CD4-positive, alpha-beta memory T cell (primary cell): ENCODE measurements around the gene CDRT4. TPM values are rescaled to one million over a fixed set of nuclear protein-coding genes. Genes with fewer than 3 reads are reported as not detected.
"Not testable (repeated sequence)": the region's sequence is repeated elsewhere in the genome, so short reads cannot be mapped to it uniquely, and the experiment has no call there.

Source experiments
- CTCF ChIA-PET: fragments of 350-600 bp; sonication (Branson Sonifier 250); formaldehyde crosslinking; loops from one replicate; lab custom pipeline; 2021; ENCODE audit warnings: inconsistent platforms; ENCODE audit not compliant: partially characterized antibody; lab: Charles Lee
- POLR2A ChIA-PET: fragments of 350-600 bp; sonication (Branson Sonifier 250); formaldehyde crosslinking; loops from one replicate; lab custom pipeline; 2021; ENCODE audit not compliant: partially characterized antibody; lab: Charles Lee
- DNase-seq, 5 donors: peaks; one replicate each; pipeline versions ENCODE4 v3.0.0 to v3.0.0-alpha.2; 2020 to 2022; ENCODE audit warnings: mixed read lengths in 1 of 5
- H3K27ac ChIP-seq: one replicate; pipeline ENCODE4 v1.7.0; 2013; ENCODE audit warnings: low read depth, low read length
- H3K27me3 ChIP-seq: 2 replicates; pipeline ENCODE4 v1.7.0; 2013; ENCODE audit warnings: mild to moderate bottlenecking, low read length, moderate library complexity; ENCODE audit not compliant: insufficient read depth
- H3K36me3 ChIP-seq: 2 replicates; pipeline ENCODE4 v1.7.0; 2013; ENCODE audit warnings: mild to moderate bottlenecking, low read length, moderate library complexity; ENCODE audit not compliant: insufficient read depth
- H3K4me1 ChIP-seq: 2 replicates; pipeline ENCODE4 v1.7.0; 2013; ENCODE audit warnings: mild to moderate bottlenecking, low read length, moderate library complexity; ENCODE audit not compliant: insufficient read depth
- H3K4me3 ChIP-seq, 2 donors: one replicate each; pipeline ENCODE4 v1.7.0; 2013; ENCODE audit warnings: low read length in 2 of 2, mild to moderate bottlenecking in 1 of 2
- H3K9me3 ChIP-seq, 2 donors: one replicate each; pipeline ENCODE4 v1.7.0; 2013; ENCODE audit warnings: low read length in 2 of 2, control low read depth in 1 of 2; ENCODE audit not compliant: control insufficient read depth in 1 of 2
- H3K27ac Mint-ChIP-seq, 7 donors: one replicate each; pipeline ENCODE4 v1.8.0; 2020 to 2021; ENCODE audit warnings: mixed read lengths in 7 of 7, mild to moderate bottlenecking in 6 of 7, inconsistent platforms in 3 of 7, moderate library complexity in 3 of 7
- H3K27me3 Mint-ChIP-seq, 2 donors: one replicate each; pipeline ENCODE4 v1.8.0; 2020 to 2021; ENCODE audit warnings: mixed read lengths in 2 of 2
- H3K36me3 Mint-ChIP-seq, 2 donors: one replicate each; pipeline ENCODE4 v1.8.0; 2020 to 2021; ENCODE audit warnings: mixed read lengths in 2 of 2, inconsistent platforms in 1 of 2, mild to moderate bottlenecking in 1 of 2
- H3K4me1 Mint-ChIP-seq, 4 donors: one replicate each; pipeline ENCODE4 v1.8.0; 2020 to 2021; ENCODE audit warnings: mixed read lengths in 4 of 4, mild to moderate bottlenecking in 1 of 4
- H3K4me3 Mint-ChIP-seq, 8 donors: one replicate each; pipeline ENCODE4 v1.8.0; 2020 to 2021; ENCODE audit warnings: mixed read lengths in 8 of 8, mild to moderate bottlenecking in 7 of 8, moderate library complexity in 6 of 8, inconsistent platforms in 3 of 8
- H3K9me3 Mint-ChIP-seq, 8 donors: one replicate each; pipeline ENCODE4 v1.8.0; 2020 to 2021; ENCODE audit warnings: mixed read lengths in 8 of 8, mild to moderate bottlenecking in 5 of 8, inconsistent platforms in 3 of 8, moderate library complexity in 1 of 8
- intact Hi-C: fragments of 100-400 bp; cut with micrococcal nuclease; formaldehyde crosslinking; loops from one replicate; pipeline ENCODE4 v1.15.1; 2023
- polyA plus RNA-seq, 2 donors: library from polyadenylated mRNA; unstranded; fragments of 300-500 nt; fragmentation: Illumina TruSeq; gene quantifications; one replicate each; pipeline ENCODE4 v1.2.3, GENCODE V29; 2021
- total RNA-seq, 2 experiments: library from RNA; stranded (reverse); gene quantifications; one replicate each; pipeline ENCODE4 v1.2.3, GENCODE V29; 2021

The CDRT4 gene
- total and polyA plus RNA-seq, 4 experiments from 2014 or later: 1.9 to 17.3 (median 5.8) TPM

- peaks cover 0 to 2% (median 0%) of the 10 kb centered on the region in 8 donors for H3K9me3 Mint-ChIP-seq
- H3K4me3 ChIP-seq: no peak overlapping the region
- intact Hi-C loops: no loop called here
- CTCF ChIA-PET: interaction anchor here (1.3 kb wide), 1 partner anchor 7 kb away, joined by 5 read pairs; no protein-coding TSS in a partner anchor
- H3K9me3 ChIP-seq: no peaks in the 10 kb centered on the region
- H3K27ac Mint-ChIP-seq: no peak overlapping the region
- POLR2A ChIA-PET: no interaction called here
- H3K36me3 Mint-ChIP-seq: peaks cover 50% of the 10 kb centered on the region in 2 donors
- no peaks in the 10 kb centered on the region for H3K27me3 ChIP-seq
- H3K4me3 Mint-ChIP-seq: no peak overlapping the region
- H3K36me3 ChIP-seq: no peaks in the 10 kb centered on the region
- no peaks in the 10 kb centered on the region for H3K27me3 Mint-ChIP-seq
- no peak overlapping the region for H3K27ac ChIP-seq
- H3K4me1 Mint-ChIP-seq: peaks cover 0 to 3% (median 0%) of the 10 kb centered on the region in 4 donors
- DNase-seq: no peak
- no peaks in the 10 kb centered on the region for H3K4me1 ChIP-seq
These were observed 42.9 kb upstream of the CDRT4 start for GRCh38 chr17:15510361-15510760.

- POLR2A ChIA-PET: no interaction called here
- CTCF ChIA-PET: interaction anchor here (1.3 kb wide), 1 partner anchor 252 kb away, joined by 3 read pairs; no protein-coding TSS in a partner anchor
- Mint-ChIP-seq H3K36me3 (peaks cover 37 to 43% of the 10 kb centered on the region in 2 donors), H3K4me3 (no peak overlapping the region), H3K27me3 (no peaks in the 10 kb centered on the region), H3K4me1 (peaks cover 0 to 3% (median 1%) of the 10 kb centered on the region in 4 donors), H3K27ac (peak overlapping the region in 1 of 7 donors; percentile 37), H3K9me3 (peaks cover 0 to 2% (median 0%) of the 10 kb centered on the region in 8 donors)
- H3K4me1 ChIP-seq: no peaks in the 10 kb centered on the region
- no peak overlapping the region for H3K27ac ChIP-seq
- no peak for DNase-seq
- no peaks in the 10 kb centered on the region for H3K9me3 ChIP-seq
- no peaks in the 10 kb centered on the region for H3K27me3 ChIP-seq
- no peaks in the 10 kb centered on the region for H3K36me3 ChIP-seq
- H3K4me3 ChIP-seq: no peak overlapping the region
- intact Hi-C loops: no loop called here
These were observed 41.7 kb upstream of the CDRT4 start for GRCh38 chr17:15509095-15509494.

GRCh38 chr17:15508466-15508865 lies 41.0 kb upstream of the CDRT4 start:
- H3K27ac Mint-ChIP-seq: peak overlapping the region in 1 of 7 donors; percentile 37
- H3K4me1 Mint-ChIP-seq: peaks cover 2 to 8% (median 5%) of the 10 kb centered on the region in 4 donors
- POLR2A ChIA-PET: no interaction called here
- H3K36me3 ChIP-seq: no peaks in the 10 kb centered on the region
- DNase-seq: no peak
- H3K27ac ChIP-seq: no peak overlapping the region
- no peaks in the 10 kb centered on the region for H3K27me3 ChIP-seq
- H3K4me3 Mint-ChIP-seq: no peak overlapping the region
- H3K36me3 Mint-ChIP-seq: peaks cover 31 to 37% of the 10 kb centered on the region in 2 donors
- H3K9me3 Mint-ChIP-seq: peaks cover 0 to 2% (median 0%) of the 10 kb centered on the region in 8 donors
- no peaks in the 10 kb centered on the region for H3K27me3 Mint-ChIP-seq
- CTCF ChIA-PET: interaction anchor here (1.3 kb wide), 1 partner anchor 252 kb away, joined by 3 read pairs; no protein-coding TSS in a partner anchor
- H3K4me3 ChIP-seq: no peak overlapping the region
- no peaks in the 10 kb centered on the region for H3K9me3 ChIP-seq
- intact Hi-C loops: no loop called here
- H3K4me1 ChIP-seq: peaks cover under 1% of the 10 kb centered on the region

GRCh38 chr17:15507896-15508295 lies 40.5 kb upstream of the CDRT4 start:
- ChIA-PET POLR2A (no interaction called here), CTCF (interaction anchor here (1.3 kb wide), 1 partner anchor 251 kb away, joined by 3 read pairs; no protein-coding TSS in a partner anchor)
- H3K27me3 Mint-ChIP-seq: no peaks in the 10 kb centered on the region
- peaks cover 27 to 34% of the 10 kb centered on the region in 2 donors for H3K36me3 Mint-ChIP-seq
- Histone ChIP-seq H3K36me3 (no peaks in the 10 kb centered on the region), H3K27ac (no peak overlapping the region), H3K9me3 (no peaks in the 10 kb centered on the region), H3K4me3 (no peak overlapping the region), H3K27me3 (no peaks in the 10 kb centered on the region), H3K4me1 (peaks cover 6% of the 10 kb centered on the region)
- no peak overlapping the region for H3K4me3 Mint-ChIP-seq
- DNase-seq: no peak
- intact Hi-C loops: no loop called here
- H3K27ac Mint-ChIP-seq: peak overlapping the region in 2 of 7 donors; percentile 1 to 7
- peaks cover 0 to 2% (median 0%) of the 10 kb centered on the region in 8 donors for H3K9me3 Mint-ChIP-seq
- H3K4me1 Mint-ChIP-seq: peaks cover 5 to 12% (median 7%) of the 10 kb centered on the region in 4 donors

- peaks cover 26 to 34% of the 10 kb centered on the region in 2 donors for H3K36me3 Mint-ChIP-seq
- H3K27ac Mint-ChIP-seq: no peak overlapping the region
- Histone ChIP-seq H3K9me3 (no peaks in the 10 kb centered on the region), H3K27ac (no peak overlapping the region), H3K27me3 (no peaks in the 10 kb centered on the region), H3K36me3 (no peaks in the 10 kb centered on the region), H3K4me1 (peaks cover 7% of the 10 kb centered on the region), H3K4me3 (no peak overlapping the region)
- no peak for DNase-seq
- ChIA-PET CTCF (interaction anchor here (0.6 to 1.7 kb wide), 2 partner anchors 11 to 12 kb away, joined by 3 read pairs; no protein-coding TSS in a partner anchor), POLR2A (no interaction called here)
- intact Hi-C loops: no loop called here
- no peak overlapping the region for H3K4me3 Mint-ChIP-seq
- H3K9me3 Mint-ChIP-seq: peaks cover 0 to 2% (median 0%) of the 10 kb centered on the region in 8 donors
- peaks cover 8 to 16% (median 9%) of the 10 kb centered on the region in 4 donors for H3K4me1 Mint-ChIP-seq
- no peaks in the 10 kb centered on the region for H3K27me3 Mint-ChIP-seq
These were observed 39.6 kb upstream of the CDRT4 start for GRCh38 chr17:15507001-15507400.

GRCh38 chr17:15505708-15506107 lies 38.3 kb upstream of the CDRT4 start:
- CTCF ChIA-PET: interaction anchor here (1.7 kb wide), 1 partner anchor 12 kb away, joined by 3 read pairs; no protein-coding TSS in a partner anchor
- intact Hi-C loops, H3K36me3 ChIP-seq, H3K27me3 ChIP-seq, H3K4me3 ChIP-seq, H3K4me3 Mint-ChIP-seq, H3K4me1 ChIP-seq, H3K27ac Mint-ChIP-seq, POLR2A ChIA-PET, H3K27ac ChIP-seq, DNase-seq, H3K9me3 Mint-ChIP-seq, H3K9me3 ChIP-seq, H3K27me3 Mint-ChIP-seq: not testable (repeated sequence)
- Mint-ChIP-seq H3K36me3 (peaks cover 34 to 39% of the 10 kb centered on the region in 2 donors), H3K4me1 (peaks cover 8 to 16% (median 9%) of the 10 kb centered on the region in 4 donors)

GRCh38 chr17:15503731-15504130 lies 36.3 kb upstream of the CDRT4 start:
- Histone ChIP-seq H3K4me1 (peaks cover 7% of the 10 kb centered on the region), H3K9me3 (no peaks in the 10 kb centered on the region), H3K4me3 (no peak overlapping the region), H3K36me3 (peaks cover 5% of the 10 kb centered on the region), H3K27ac (no peak overlapping the region), H3K27me3 (no peaks in the 10 kb centered on the region)
- peak overlapping the region in 1 of 8 donors; percentile 54 for H3K4me3 Mint-ChIP-seq
- peaks cover 37 to 38% of the 10 kb centered on the region in 2 donors for H3K36me3 Mint-ChIP-seq
- ChIA-PET POLR2A (no interaction called here), CTCF (interaction anchor here (0.9 to 2.6 kb wide), 8 partner anchors 9 to 247 kb away, joined by 3 to 25 read pairs (median 6); no protein-coding TSS in a partner anchor)
- no peaks in the 10 kb centered on the region for H3K27me3 Mint-ChIP-seq
- peaks cover 6 to 16% (median 9%) of the 10 kb centered on the region in 4 donors for H3K4me1 Mint-ChIP-seq
- no peak for DNase-seq
- H3K9me3 Mint-ChIP-seq: peaks cover 0 to 1% (median 0%) of the 10 kb centered on the region in 8 donors
- peak overlapping the region in 1 of 7 donors; percentile 30 for H3K27ac Mint-ChIP-seq
- intact Hi-C loops: loop anchor here (1.0 kb wide), 1 partner anchor 246 kb away; no protein-coding TSS in a partner anchor
